HS-5 (cell line): Measurements from ENCODE around the gene BARHL2.

Source experiments
- DNase-seq: peaks from one replicate; pipeline ENCODE4 v3.0.0-alpha.2; 2012; ENCODE audit warnings: low read depth

Gene BARHL2

DNA sequence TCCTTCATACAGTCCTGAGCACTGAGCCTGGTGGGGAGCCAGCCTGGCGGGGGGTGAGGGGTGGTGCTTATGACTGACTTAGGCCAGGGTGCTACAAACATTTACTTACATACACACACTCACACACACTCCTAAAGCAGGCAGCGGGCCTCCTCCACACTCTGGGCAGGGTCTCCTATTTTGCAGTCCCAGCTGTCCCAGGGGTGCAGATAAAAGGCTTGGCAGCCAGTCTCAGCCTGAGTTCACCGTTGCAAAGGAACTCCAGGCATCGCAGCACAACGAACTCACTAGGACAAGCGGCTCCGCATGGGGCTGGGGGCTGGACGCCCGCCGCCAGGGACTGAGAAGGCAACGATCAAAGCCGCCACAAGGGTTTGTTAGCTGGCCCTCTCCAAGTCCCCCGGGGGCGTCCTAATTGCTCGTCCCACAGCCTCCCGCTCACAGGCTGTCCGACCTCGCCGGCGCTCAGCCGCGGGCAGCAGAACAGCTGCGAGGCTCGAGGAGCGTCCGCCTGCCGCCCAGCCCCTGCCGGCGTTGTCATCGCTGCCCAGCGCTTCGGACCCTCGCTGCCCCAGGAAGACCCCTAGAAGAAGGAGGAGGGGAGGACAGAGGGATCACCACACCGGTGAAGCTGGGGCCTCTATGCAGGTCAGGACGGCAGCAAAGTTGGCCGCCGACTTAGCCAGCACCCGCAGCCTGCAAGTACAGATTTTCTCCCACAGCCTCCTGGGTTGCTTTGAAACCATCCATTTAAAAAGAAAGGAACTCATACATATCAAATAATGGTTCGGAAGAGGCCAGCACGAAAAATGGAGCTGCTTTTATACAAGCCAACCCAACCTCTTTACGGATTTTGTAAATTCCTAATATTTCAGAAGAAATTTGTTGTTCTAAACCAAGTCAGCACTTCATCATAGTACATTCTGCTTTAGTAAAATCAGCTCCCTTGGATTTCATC, 6.2 kb downstream of the BARHL2 start:
- no peak for DNase-seq

GRCh38 chr1:90709535-90709934, 7.6 kb downstream of the BARHL2 start:
- DNase-seq = no peak

DNA sequence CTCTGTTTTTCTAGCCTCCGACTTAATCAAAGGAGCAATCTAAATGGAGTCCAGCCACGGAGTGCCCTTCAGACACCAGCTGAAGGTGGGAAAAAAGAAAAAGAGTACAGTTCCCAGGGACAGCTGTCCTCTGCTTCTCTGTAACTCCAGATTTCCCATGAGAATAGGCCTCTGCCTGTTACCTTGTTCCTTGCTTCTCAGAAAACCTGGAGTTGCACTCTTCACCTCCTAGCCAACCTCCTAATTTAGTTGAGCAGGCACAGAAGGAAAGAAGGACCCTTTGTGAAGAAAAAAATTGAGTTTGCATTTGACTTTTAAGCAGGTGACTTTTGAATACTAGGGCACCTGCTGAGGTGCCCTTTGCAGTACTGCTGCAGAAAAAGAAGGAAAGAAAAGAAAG, 8.3 kb downstream of the BARHL2 start:
- no peak for DNase-seq

- no peak for DNase-seq
Measured at GRCh38 chr1:90708236-90708786, 8.8 kb downstream of the BARHL2 start.

DNA sequence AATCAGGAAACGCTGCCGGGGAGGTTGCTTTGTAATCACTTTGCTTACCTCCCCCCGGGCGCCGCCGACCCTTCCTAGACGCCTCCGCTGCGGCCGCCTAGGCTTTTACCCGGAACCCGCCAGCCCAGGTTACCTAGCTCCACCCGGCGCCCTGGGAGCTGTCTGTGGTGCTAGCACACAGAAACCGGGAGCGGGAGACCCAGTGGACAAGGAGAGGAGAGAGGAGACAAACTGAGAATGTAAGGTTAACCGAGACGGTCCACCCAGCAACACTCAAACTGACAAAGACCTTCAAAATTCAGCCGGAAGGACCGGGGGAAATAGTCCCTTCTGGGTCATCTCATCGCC, 9.8 kb downstream of the BARHL2 start:
- DNase-seq = no peak

- no peak for DNase-seq
Measured at GRCh38 chr1:90706437-90707362, 10.4 kb downstream of the BARHL2 start.

DNA sequence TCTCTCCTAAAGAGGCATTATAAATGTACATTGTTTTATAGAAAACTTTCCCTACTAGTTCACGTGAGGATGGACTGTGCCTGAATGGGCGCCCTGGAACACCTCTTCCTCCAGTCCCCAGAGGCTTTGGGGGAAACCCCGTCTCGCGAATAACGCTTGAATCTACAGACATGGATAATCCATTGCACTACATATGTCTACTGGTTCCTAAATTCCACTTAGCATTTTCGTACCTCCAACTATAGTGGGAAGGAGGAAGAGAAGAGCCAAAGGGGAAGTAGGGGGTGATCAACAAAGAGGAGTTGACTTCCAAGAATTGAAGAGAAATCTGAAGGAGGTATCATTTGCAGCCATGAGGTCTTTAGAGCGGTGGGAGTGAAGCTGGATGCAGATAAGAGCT, 11.1 kb downstream of the BARHL2 start:
- DNase-seq = no peak

DNA sequence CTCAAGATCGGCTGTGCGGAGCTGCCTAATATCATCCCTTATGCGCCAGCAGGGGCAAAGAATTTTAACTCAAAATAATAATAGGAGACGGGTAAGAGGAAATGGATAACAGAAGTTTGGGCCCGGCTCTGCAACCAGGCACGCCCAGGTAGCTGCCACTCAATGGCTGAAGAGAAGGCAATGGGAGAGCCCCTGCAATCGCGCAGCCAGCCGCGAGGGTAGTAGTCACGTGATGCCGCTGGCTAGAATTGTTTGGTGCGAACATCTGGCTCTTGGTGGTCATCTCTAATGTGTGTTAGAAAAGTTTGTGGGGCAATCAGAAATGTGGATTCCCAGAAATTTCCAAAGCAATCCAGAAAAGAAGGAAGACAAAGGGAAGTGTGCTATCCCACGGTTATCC, 12.3 kb downstream of the BARHL2 start:
- no peak for DNase-seq

DNA sequence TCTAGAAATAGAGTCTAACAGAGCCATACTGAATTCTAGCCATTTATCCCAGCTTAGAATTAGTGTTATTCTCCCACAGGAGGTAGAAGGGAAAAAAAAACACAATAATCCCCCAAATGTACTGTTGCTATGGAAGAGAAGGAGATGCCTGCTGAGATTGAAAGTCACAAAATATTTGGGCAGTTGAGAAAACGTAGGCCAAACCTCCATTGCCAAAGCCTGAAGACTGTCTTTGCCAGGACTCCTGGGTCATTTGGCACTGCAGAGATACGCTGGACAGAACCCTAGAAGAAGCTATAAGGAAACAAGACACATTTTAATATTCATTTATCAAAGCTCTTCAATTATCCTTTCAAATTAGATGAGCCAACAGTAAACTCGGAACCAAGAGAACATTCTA, 22.3 kb downstream of the BARHL2 start:
- no peak for DNase-seq

- no peak for DNase-seq
Measured at GRCh38 chr1:90687747-90688146, 29.4 kb downstream of the BARHL2 start.

- DNase-seq = no peak
Measured at GRCh38 chr1:90675161-90675847, 41.8 kb downstream of the BARHL2 start.

- no peak for DNase-seq
Measured at GRCh38 chr1:90671741-90672140, 45.4 kb downstream of the BARHL2 start.

DNA sequence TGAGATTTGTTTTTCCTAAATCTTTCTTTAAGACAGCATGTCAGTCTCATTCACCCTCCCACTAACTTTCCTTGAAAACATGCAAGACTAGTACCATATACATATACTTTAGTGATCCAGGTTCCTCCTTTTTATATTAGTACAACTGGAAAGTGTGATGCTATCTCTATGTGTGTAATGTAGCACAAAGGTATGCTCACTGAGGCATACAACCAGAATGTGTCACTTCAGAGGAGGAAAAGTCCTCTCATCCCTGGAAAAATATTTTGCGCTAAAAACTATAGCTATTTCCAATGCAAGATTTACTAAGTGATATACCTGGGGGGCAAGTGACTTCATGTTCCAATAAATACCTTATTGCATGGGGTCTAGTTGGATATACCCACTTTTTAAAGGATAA, 45.9 kb downstream of the BARHL2 start:
- DNase-seq = no peak
